ENCODE data around the gene STIM2.

DNA sequence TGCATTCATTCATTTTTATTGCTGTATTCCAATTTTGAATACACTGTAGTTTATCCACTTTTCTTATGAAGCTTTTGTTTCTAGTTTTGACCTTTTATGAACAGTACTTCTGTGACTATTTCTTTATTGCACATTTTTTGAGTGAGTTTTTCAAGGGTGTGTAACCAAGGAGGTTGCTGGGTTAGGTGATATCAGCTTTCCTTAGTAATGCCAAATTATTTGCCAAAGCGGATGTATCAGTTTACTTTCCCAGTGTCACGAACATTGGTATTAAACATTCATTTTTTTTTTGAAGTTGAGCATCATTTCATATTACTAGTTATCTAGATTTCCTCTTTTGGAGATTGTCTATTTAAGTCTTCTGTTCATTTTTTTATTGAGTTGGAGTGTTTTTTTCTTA, 32.9 kb downstream of the STIM2 start:
- TF ChIP-seq, protein P1, sequence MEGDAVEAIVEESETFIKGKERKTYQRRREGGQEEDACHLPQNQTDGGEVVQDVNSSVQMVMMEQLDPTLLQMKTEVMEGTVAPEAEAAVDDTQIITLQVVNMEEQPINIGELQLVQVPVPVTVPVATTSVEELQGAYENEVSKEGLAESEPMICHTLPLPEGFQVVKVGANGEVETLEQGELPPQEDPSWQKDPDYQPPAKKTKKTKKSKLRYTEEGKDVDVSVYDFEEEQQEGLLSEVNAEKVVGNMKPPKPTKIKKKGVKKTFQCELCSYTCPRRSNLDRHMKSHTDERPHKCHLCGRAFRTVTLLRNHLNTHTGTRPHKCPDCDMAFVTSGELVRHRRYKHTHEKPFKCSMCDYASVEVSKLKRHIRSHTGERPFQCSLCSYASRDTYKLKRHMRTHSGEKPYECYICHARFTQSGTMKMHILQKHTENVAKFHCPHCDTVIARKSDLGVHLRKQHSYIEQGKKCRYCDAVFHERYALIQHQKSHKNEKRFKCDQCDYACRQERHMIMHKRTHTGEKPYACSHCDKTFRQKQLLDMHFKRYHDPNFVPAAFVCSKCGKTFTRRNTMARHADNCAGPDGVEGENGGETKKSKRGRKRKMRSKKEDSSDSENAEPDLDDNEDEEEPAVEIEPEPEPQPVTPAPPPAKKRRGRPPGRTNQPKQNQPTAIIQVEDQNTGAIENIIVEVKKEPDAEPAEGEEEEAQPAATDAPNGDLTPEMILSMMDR (conservative IDR thresholded peaks at IDR 0.05): no peak
- no peak for TF ChIP-seq ZFX (IDR thresholded peaks at IDR 0.05)

Measured in C4-2B (cell line).